Gastroesophageal sphincter (tissue), 4 donors: ENCODE data around the gene NOXO1. TPM values are rescaled to one million over a fixed set of nuclear protein-coding genes. Genes with fewer than 3 reads are reported as not detected.

ENCODE experiments used
- ATAC-seq: fragments of 150-250 bp; one replicate; pipeline ENCODE4 v1.9.1; 2016; ENCODE audit warnings: mild to moderate bottlenecking, moderate library complexity
- H3K27ac ChIP-seq, 4 donors: fragments of 200-600 bp; sonication (generic) in 3 of 4; 1 replicate in 3 of 4; 2 replicates in 1 of 4; pipeline ENCODE4 v1.5.1; 2016 to 2019
- H3K27me3 ChIP-seq: fragments of 200-600 bp; sonication (generic); one replicate; pipeline ENCODE4 v1.5.1; 2019
- H3K36me3 ChIP-seq, 2 donors: fragments of 200-600 bp; sonication (generic); one replicate each; pipeline ENCODE4 v1.5.1; 2019; ENCODE audit warnings: control low read depth in 1 of 2
- H3K4me1 ChIP-seq, 3 donors: fragments of 200-600 bp; sonication (generic); 1 replicate in 2 of 3; 2 replicates in 1 of 3; pipeline ENCODE4 v1.5.1; 2016 to 2019; ENCODE audit warnings: control low read depth in 2 of 3
- H3K4me3 ChIP-seq, 2 donors: fragments of 200-600 bp; sonication (generic); one replicate each; pipeline ENCODE4 v1.5.1; 2019; ENCODE audit warnings: mild to moderate bottlenecking in 1 of 2, moderate library complexity in 1 of 2
- H3K9me3 ChIP-seq, 3 donors: fragments of 200-600 bp; sonication (generic); one replicate each; pipeline ENCODE4 v1.5.1; 2017 to 2019; ENCODE audit warnings: control low read depth in 2 of 3
- EP300 ChIP-seq: sonication (generic); formaldehyde crosslinking; IDR thresholded peaks from one replicate; pipeline ENCODE4 v1.6.1; 2017; ENCODE audit warnings: antibody characterized with exemption, mild to moderate bottlenecking
- POLR2A ChIP-seq, 2 donors: fragments of 450-650 bp; IDR thresholded peaks; one replicate each; pipeline ENCODE4 v1.6.1; 2017; ENCODE audit warnings: antibody characterized with exemption in 2 of 2, mild to moderate bottlenecking in 2 of 2, moderate library complexity in 1 of 2
- POLR2AphosphoS5 ChIP-seq: sonication (generic); formaldehyde crosslinking; IDR thresholded peaks from one replicate; pipeline ENCODE4 v1.6.1; 2017; ENCODE audit warnings: antibody characterized with exemption
- WGBS, 2 donors: methylation state at CpG; one replicate each; pipeline ENCODE4 v1.1.5; 2018; ENCODE audit warnings: low coverage in 1 of 2; 5-methylcytosine and 5-hydroxymethylcytosine counted together
- total RNA-seq, 4 donors: library from RNA; depleted of rRNA; stranded (reverse); fragments of >200 nt; gene quantifications; one replicate each; pipeline ENCODE4 v1.1.0, GENCODE V29; 2016
- TF ChIP-seq, protein P1 (sequence below), 4 experiments: fragments of 200-600 bp in 2 of 4; fragments of 450-650 bp in 2 of 4; sonication (generic) in 1 of 4; IDR thresholded peaks; one replicate each; pipeline ENCODE4 v1.5.1; 2017 to 2019; ENCODE audit warnings: antibody characterized with exemption in 4 of 4, mild to moderate bottlenecking in 2 of 4, moderate library complexity in 2 of 4

NOXO1 gene
- total RNA-seq, 4 donors from 2014 or later: 1.0 to 1.1 TPM; not detected in 2

GRCh38 chr16:1974157-1975070, 6.9 kb downstream of the NOXO1 start:
- 88% methylated on average over 5 of the region's 42 CpGs; no CpG with 5 or more reads in 1 of the 2 donors for WGBS, 2 donors
- H3K4me3 ChIP-seq: no peak overlapping the region
- no peak for ATAC-seq
- H3K27me3 ChIP-seq: peaks cover 56% of the 10 kb centered on the region
- TF ChIP-seq, protein P1, sequence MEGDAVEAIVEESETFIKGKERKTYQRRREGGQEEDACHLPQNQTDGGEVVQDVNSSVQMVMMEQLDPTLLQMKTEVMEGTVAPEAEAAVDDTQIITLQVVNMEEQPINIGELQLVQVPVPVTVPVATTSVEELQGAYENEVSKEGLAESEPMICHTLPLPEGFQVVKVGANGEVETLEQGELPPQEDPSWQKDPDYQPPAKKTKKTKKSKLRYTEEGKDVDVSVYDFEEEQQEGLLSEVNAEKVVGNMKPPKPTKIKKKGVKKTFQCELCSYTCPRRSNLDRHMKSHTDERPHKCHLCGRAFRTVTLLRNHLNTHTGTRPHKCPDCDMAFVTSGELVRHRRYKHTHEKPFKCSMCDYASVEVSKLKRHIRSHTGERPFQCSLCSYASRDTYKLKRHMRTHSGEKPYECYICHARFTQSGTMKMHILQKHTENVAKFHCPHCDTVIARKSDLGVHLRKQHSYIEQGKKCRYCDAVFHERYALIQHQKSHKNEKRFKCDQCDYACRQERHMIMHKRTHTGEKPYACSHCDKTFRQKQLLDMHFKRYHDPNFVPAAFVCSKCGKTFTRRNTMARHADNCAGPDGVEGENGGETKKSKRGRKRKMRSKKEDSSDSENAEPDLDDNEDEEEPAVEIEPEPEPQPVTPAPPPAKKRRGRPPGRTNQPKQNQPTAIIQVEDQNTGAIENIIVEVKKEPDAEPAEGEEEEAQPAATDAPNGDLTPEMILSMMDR (IDR thresholded peaks at IDR 0.05): no peak
- TF ChIP-seq POLR2AphosphoS5 (no peak), POLR2A (IDR thresholded peaks at IDR 0.05) (no peak), EP300 (no peak)
- H3K9me3 ChIP-seq: no peaks in the 10 kb centered on the region
- peaks cover 0 to 43% (median 21%) of the 10 kb centered on the region in 3 donors for H3K4me1 ChIP-seq
- H3K27ac ChIP-seq: no peak overlapping the region
- H3K36me3 ChIP-seq: peaks cover 0 to 56% of the 10 kb centered on the region in 2 donors

- no peaks in the 10 kb centered on the region for H3K9me3 ChIP-seq
- peaks cover 0 to 51% of the 10 kb centered on the region in 2 donors for H3K36me3 ChIP-seq
- H3K4me1 ChIP-seq: peaks cover 0 to 35% (median 21%) of the 10 kb centered on the region in 3 donors
- no peak for TF ChIP-seq POLR2AphosphoS5
- TF ChIP-seq, protein P1 (IDR thresholded peaks at IDR 0.05): no peak
- no peak for TF ChIP-seq POLR2A (IDR thresholded peaks at IDR 0.05)
- no peak for TF ChIP-seq EP300
- peak overlapping the region in 1 of 2 donors; percentile 99 for H3K4me3 ChIP-seq
- WGBS, 2 donors: 48 to 73% methylated on average over 3 of the region's 16 CpGs
- no peak overlapping the region for H3K27ac ChIP-seq
- ATAC-seq: no peak
- peaks cover 48% of the 10 kb centered on the region for H3K27me3 ChIP-seq
Measured at GRCh38 chr16:1973461-1974156, 7.7 kb downstream of the NOXO1 start.

GRCh38 chr16:1972490-1972877, 8.8 kb downstream of the NOXO1 start:
- no peak for ATAC-seq
- peaks cover 37% of the 10 kb centered on the region for H3K27me3 ChIP-seq
- H3K4me3 ChIP-seq: peak overlapping the region; percentile 73 to 99
- peak overlapping the region in 3 of 4 donors; percentile 88 to 97 (median 95) for H3K27ac ChIP-seq
- TF ChIP-seq EP300: no peak
- TF ChIP-seq POLR2AphosphoS5: no peak
- TF ChIP-seq POLR2A (IDR thresholded peaks at IDR 0.05): no peak
- TF ChIP-seq, protein P1 (IDR thresholded peaks at IDR 0.05): no peak
- no peaks in the 10 kb centered on the region for H3K9me3 ChIP-seq
- peaks cover 0 to 40% of the 10 kb centered on the region in 2 donors for H3K36me3 ChIP-seq
- WGBS, 2 donors: 0% methylated on average over 5 to 13 of the region's 22 CpGs
- peaks cover 0 to 35% (median 21%) of the 10 kb centered on the region in 3 donors for H3K4me1 ChIP-seq

GRCh38 chr16:1971796-1972489, 9.3 kb downstream of the NOXO1 start, which contains the start of gene TBL3:
TBL3 (plus strand) TSS chr16:1972053; CDS start chr16:1972165, 112 bp downstream.
- peaks cover 31% of the 10 kb centered on the region for H3K27me3 ChIP-seq
- peaks cover 0 to 35% (median 21%) of the 10 kb centered on the region in 3 donors for H3K4me1 ChIP-seq
- H3K36me3 ChIP-seq: peaks cover 0 to 35% of the 10 kb centered on the region in 2 donors
- TF ChIP-seq POLR2A (IDR thresholded peaks at IDR 0.05) (peak; percentile 94 to 95), EP300 (no peak), POLR2AphosphoS5 (peak; percentile 98)
- TF ChIP-seq, protein P1 (IDR thresholded peaks at IDR 0.05): peak in 1 of 4 experiments; percentile 22
- ATAC-seq: peak; percentile 98
- 0 to 3% methylated on average over 7 to 19 of the region's 78 CpGs for WGBS, 2 donors
- H3K4me3 ChIP-seq: peak within 1 kb of the TSS; percentile 73 to 99
- peak within 1 kb of the TSS; percentile 81 to 97 (median 92) for H3K27ac ChIP-seq
- no peaks in the 10 kb centered on the region for H3K9me3 ChIP-seq
